Activated naive CD4-positive, alpha-beta T cell treated with anti-CD3 and anti-CD28 coated beads, Interleukin-2, amount 50 U/mL, for 72 hours (primary cell): ENCODE measurements around the gene PGAM2. TPM values are rescaled to one million over a fixed set of nuclear protein-coding genes. Genes with fewer than 3 reads are reported as not detected.
A peak's percentile ranks its signal among the peaks of the same experiment; 100 is the strongest.

Source experiments
- ATAC-seq, 2 donors: fragments of 150-1000 bp; cut with Tn5 transposase; 2 replicates each; pipeline ENCODE4 v1.10.0; 2021; ENCODE audit warnings: mild to moderate bottlenecking in 2 of 2, moderate library complexity in 2 of 2
- DNase-seq, 2 donors: peaks; one replicate each; pipeline ENCODE4 v3.0.0; 2021 to 2022; ENCODE audit warnings: low spot score in 2 of 2
- H3K27ac Mint-ChIP-seq, 2 donors: one replicate each; pipeline ENCODE4 v1.8.0; 2022; ENCODE audit warnings: mild to moderate bottlenecking in 2 of 2, mixed read lengths in 2 of 2
- H3K36me3 Mint-ChIP-seq, 2 donors: one replicate each; pipeline ENCODE4 v1.8.0; 2022; ENCODE audit warnings: mixed read lengths in 2 of 2
- H3K9me3 Mint-ChIP-seq, 2 donors: one replicate each; pipeline ENCODE4 v1.8.0; 2022; ENCODE audit warnings: mixed read lengths in 2 of 2
- total RNA-seq, 2 donors: library from RNA; stranded (reverse); gene quantifications; one replicate each; pipeline ENCODE4 v1.2.3, GENCODE V29; 2022

PGAM2 gene
- total RNA-seq, 2 donors from 2014 or later = 0.64 to 1.0 TPM

DNA sequence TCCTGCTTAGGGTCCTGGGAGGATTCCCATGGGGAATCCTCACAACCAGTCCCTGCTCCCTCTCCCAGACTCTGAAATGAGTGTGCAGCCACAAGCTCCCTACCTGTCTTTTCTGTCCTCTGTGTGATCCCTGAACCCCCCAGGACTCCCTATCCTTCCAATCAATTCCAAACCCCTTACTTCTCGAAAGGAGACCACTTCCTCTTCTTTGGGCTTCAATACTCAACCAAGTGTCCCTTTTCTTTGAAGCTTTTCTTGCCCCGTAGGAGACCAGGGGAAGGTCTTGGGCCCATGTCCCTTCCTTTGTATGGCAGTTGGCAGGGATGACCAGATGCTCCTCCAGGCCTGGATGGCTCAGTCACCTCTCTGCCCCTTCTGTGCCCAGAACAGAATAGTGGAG, 40.5 kb upstream of the PGAM2 start:
- ATAC-seq (no peak), DNase-seq (no peak)
- Mint-ChIP-seq H3K27ac (peak overlapping the region; percentile 19 to 48), H3K36me3 (no peaks in the 10 kb centered on the region), H3K9me3 (no peaks in the 10 kb centered on the region)

- H3K9me3 Mint-ChIP-seq = no peaks in the 10 kb centered on the region
- DNase-seq (no peak), ATAC-seq (peak; percentile 36 to 42)
- peak overlapping the region; percentile 19 to 84 for H3K27ac Mint-ChIP-seq
- H3K36me3 Mint-ChIP-seq = no peaks in the 10 kb centered on the region
Measured at GRCh38 chr7:44104860-44105771, 39.7 kb upstream of the PGAM2 start.

- no peaks in the 10 kb centered on the region for H3K9me3 Mint-ChIP-seq
- H3K36me3 Mint-ChIP-seq = no peaks in the 10 kb centered on the region
- ATAC-seq (peak; percentile 59 to 86), DNase-seq (no peak)
- peak within 1 kb of the TSS; percentile 19 to 84 for H3K27ac Mint-ChIP-seq
Measured at GRCh38 chr7:44103923-44104859, 38.8 kb upstream of the PGAM2 start, which contains the start of gene AEBP1. Gene AEBP1, plus strand, starts transcription at chr7:44104345. Its CDS starts 321 bp downstream, at chr7:44104666.

DNA sequence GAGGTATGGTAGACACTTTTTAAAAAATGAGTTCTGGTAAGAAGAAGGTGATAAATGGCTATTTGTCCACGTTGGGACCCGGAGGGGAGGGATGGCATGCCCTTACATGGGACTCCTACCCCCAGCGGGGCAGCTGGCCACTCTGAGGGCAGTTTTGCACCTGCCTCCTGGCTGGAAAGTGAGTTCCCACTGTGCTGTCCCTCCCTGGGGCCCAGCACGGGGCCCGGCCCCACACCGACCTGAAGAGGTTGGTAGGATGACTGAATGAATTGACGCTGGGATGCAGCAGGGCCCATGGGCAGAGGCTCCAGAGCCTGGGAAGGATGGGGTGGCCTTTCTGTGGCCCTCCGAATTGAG, 38.2 kb upstream of the PGAM2 start:
- Mint-ChIP-seq H3K9me3 (no peaks in the 10 kb centered on the region), H3K36me3 (no peaks in the 10 kb centered on the region), H3K27ac (no peak overlapping the region)
- DNase-seq (no peak), ATAC-seq (no peak)

- DNase-seq (no peak), ATAC-seq (no peak)
- Mint-ChIP-seq H3K27ac (peak overlapping the region in 1 of 2 donors; percentile 72), H3K9me3 (no peaks in the 10 kb centered on the region), H3K36me3 (no peaks in the 10 kb centered on the region)
Measured at GRCh38 chr7:44102846-44103565, 37.6 kb upstream of the PGAM2 start.

GRCh38 chr7:44101966-44102845, 36.8 kb upstream of the PGAM2 start:
- no peak for DNase-seq
- no peaks in the 10 kb centered on the region for H3K36me3 Mint-ChIP-seq
- no peaks in the 10 kb centered on the region for H3K9me3 Mint-ChIP-seq
- ATAC-seq = no peak
- H3K27ac Mint-ChIP-seq = peak overlapping the region in 1 of 2 donors; percentile 16

GRCh38 chr7:44101303-44101965, 36.1 kb upstream of the PGAM2 start:
- Mint-ChIP-seq H3K36me3 (no peaks in the 10 kb centered on the region), H3K27ac (no peak overlapping the region), H3K9me3 (no peaks in the 10 kb centered on the region)
- DNase-seq = no peak
- ATAC-seq = no peak

- H3K9me3 Mint-ChIP-seq = no peaks in the 10 kb centered on the region
- ATAC-seq (no peak), DNase-seq (no peak)
- no peaks in the 10 kb centered on the region for H3K36me3 Mint-ChIP-seq
- no peak overlapping the region for H3K27ac Mint-ChIP-seq
Measured at GRCh38 chr7:44100458-44101302, 35.3 kb upstream of the PGAM2 start.

GRCh38 chr7:44099669-44100068, 34.3 kb upstream of the PGAM2 start:
- ATAC-seq (no peak), DNase-seq (no peak)
- Mint-ChIP-seq H3K36me3 (no peaks in the 10 kb centered on the region), H3K27ac (no peak overlapping the region), H3K9me3 (no peaks in the 10 kb centered on the region)

GRCh38 chr7:44098092-44099068, 33.0 kb upstream of the PGAM2 start:
- no peak for ATAC-seq
- peak overlapping the region in 1 of 2 donors; percentile 46 for H3K27ac Mint-ChIP-seq

DNA sequence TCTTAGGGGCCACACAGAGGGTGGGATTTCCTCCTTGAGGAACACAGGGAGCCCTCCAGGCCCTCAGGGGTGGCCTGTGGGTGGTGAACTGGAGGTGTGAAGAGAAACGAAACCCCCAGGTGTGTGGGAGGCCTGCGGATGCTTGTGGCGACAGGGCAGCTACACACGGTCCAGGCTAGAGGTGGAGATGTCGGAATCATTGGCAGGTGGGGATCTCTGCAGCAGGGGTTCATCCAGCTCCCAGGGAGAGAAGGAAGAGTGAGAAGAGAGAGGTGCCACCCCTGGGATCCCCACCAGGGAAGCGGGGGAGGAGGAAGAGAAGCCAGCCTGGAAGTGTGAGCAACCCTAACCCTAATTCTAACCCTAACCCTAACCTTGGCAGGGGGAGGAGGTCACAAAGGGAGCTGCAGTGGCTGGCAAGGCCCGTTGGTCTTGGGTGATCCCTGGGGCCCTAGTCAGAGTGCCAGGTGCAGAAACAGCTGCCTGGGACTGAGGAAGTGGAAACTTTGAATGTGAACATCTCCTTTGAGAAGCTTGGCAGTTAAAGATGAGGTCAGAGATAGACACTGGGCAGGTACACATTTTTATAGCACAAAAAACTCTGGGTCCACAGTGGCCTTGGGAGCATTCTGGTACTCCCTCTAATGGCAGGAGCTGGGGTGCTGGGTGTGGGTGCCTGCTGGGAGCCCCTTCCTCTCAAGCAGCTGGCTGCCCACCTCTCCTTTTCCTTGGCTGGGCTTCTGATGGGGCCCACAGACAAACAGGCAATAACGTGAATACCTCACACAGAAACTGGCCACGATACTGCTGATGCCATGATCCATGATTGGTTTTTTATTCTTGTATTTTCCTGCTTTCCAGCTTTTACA, 31.9 kb upstream of the PGAM2 start:
- H3K27ac Mint-ChIP-seq = peak overlapping the region; percentile 31 to 46
- no peaks in the 10 kb centered on the region for H3K36me3 Mint-ChIP-seq
- no peaks in the 10 kb centered on the region for H3K9me3 Mint-ChIP-seq
- DNase-seq (no peak), ATAC-seq (peak; percentile 82 to 87)

More at GRCh38 chr7:44098092-44099068, 33.0 kb upstream of the PGAM2 start:
- Mint-ChIP-seq H3K9me3 (no peaks in the 10 kb centered on the region), H3K36me3 (no peaks in the 10 kb centered on the region)
- no peak for DNase-seq

DNA sequence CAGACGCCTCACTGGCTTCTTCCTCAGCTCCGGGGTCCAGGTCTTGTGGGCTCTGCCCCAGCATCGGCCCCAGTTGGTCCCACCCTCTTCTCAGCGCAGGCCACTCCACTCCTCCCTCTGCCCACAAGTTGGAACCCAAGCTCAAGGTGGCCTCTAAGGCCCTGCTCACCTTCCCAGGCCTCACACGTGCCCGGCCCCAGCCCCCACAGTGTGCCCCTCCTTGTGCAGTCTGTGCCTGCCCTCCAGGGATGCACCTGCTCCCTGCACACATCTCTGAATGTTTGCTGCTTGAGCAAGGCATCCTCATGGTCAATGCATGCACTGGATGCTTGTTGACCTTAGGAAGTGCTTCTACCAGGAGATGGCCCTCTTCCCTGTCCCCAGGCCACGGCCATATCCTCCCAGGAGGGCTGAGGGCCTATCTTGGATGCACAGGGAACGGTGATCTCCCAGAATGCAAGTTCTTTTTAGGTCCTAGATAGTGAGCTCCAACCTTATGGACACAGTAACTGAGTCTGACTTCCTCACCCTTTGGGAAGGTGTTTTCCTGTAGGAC, 31.0 kb upstream of the PGAM2 start:
- Mint-ChIP-seq H3K9me3 (no peaks in the 10 kb centered on the region), H3K36me3 (no peaks in the 10 kb centered on the region), H3K27ac (peak overlapping the region; percentile 33 to 74)
- ATAC-seq = no peak
- DNase-seq = no peak
